Measurements from ENCODE around the gene TNNC2.

DNA sequence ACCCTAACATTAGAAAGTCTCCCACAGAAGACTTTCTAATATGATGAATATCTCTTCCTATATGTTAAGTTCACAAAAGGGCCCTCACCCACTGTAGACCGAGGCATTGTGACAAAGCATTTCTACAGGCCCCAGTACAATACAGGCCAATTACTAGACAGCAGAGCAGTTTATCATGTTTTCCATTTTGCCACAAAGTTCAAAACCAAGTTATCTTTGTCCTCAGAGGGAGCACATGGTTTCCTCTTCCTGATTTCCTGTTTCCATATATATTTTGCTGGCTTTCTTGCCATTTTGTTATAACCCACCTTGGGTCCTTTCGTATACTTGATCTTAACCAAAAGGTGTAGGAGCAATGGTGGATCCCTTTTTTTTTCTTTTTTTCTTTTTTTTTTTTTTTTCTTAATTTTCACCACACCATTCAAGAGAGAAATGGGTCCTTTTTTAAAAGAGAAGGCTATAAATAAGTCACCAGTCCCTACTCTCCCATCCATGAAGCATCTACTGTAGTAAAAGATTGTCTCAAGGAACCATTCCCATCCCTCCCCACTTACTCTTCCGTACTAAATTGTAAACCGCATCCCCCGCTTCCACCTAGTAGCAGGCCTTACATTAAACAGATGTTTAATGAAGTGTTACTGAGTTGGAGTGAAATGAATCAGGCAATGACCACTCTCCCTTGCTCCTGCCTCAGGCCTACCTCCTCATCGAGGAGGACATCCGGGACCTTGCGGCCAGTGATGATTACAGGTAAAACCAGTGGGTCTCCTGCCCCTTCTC lies 16.7 kb downstream of the TNNC2 start:
- TF ChIP-seq CTCF (IDR thresholded peaks at IDR 0.05) (no peak), EZH2 (IDR thresholded peaks at IDR 0.05; ENCODE audit: borderline replicate concordance, insufficient read depth, low read depth, low read length, poor library complexity, severe bottlenecking) (no peak)

Data from B cell (primary cell).